Measurements from ENCODE around the gene NAGS. TPM values are rescaled to one million over a fixed set of nuclear protein-coding genes. Genes with fewer than 3 reads are reported as not detected.
A peak's percentile ranks its signal among the peaks of the same experiment; 100 is the strongest.

NAGS gene
- total and polyA plus RNA-seq, 10 of the 15 experiments (the other 5 are each of a cell fraction or from before 2014, with no cell fraction given): 0.11 to 1.6 (median 0.64) TPM; not detected in 1

DNA sequence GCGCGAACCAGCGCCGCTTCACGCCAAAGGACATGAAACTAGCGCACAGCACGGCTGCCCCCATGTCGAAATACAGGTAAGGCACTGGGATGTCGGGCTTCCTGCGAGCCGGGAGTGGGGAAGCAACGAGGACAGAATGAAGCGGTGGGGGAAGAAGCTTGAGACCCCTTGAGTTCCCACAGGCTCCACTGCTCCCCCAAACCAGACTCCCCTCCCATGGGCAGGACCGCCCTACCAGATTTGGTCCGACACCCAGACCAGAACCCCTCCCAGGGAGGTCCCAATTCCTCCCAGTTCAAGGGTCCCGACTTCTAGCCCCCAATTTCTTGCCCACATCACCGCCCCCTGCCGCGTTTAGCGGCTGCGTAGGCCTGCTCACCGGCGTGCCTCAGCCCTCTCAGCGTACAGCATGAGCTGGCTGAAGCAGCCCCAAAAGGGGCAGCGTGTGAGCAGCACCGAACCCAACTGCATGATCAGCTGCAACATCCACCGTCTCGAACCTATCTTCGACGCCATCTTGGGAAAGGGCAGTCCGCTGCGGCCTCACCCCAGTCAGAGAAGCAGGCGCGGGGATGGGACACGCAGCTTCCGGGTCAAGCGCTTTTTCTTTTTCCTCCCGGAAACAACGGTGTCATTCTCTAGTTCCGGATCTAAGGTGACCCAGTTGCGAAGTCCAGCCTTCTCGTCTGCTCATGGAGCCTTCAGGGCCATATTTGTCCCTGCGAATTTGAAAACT lies 10.2 kb downstream of the NAGS start, which contains the start of gene TMEM101:
TMEM101 (minus strand) TSS at position 527 of the 736 bp plus-strand sequence; CDS start at position 516, 11 bp downstream.
- peak; percentile 92 for FAIRE-seq
- TF ChIP-seq RB1 (IDR thresholded peaks at IDR 0.05; ENCODE audit: borderline replicate concordance) (peak; percentile 94; the same call in 1 of the 2 replicates), STAT1 (conservative IDR thresholded peaks at IDR 0.05) (peak; percentile 99), ZZZ3 (IDR thresholded peaks at IDR 0.05; ENCODE audit: control insufficient read depth, insufficient read length, low read depth) (peak; percentile 22), SKIL (IDR thresholded peaks at IDR 0.05; ENCODE audit: low read depth, poor library complexity, severe bottlenecking) (peak; percentile 48), DPF2 (IDR thresholded peaks at IDR 0.05) (no peak), TCF12 (IDR thresholded peaks at IDR 0.05; ENCODE audit: low read depth, low read length) (0 out of 2 replicates have a peak, but pooled peaks have one; percentile 43), BRCA1 (IDR thresholded peaks at IDR 0.05; ENCODE audit: low read depth, low read length) (no peak), POLR2A (IDR thresholded peaks at IDR 0.05; ENCODE audit: low read depth, low read length) (peak; percentile 90), NFIC (IDR thresholded peaks at IDR 0.05; ENCODE audit: low read depth, low read length) (no peak), USF2 (IDR thresholded peaks at IDR 0.05; ENCODE audit: borderline replicate concordance, low read depth, low read length) (no peak), ZNF217 (IDR thresholded peaks at IDR 0.05) (no peak), EED (IDR thresholded peaks at IDR 0.05; ENCODE audit: low read depth) (no peak)
- TF ChIP-seq, protein P1, sequence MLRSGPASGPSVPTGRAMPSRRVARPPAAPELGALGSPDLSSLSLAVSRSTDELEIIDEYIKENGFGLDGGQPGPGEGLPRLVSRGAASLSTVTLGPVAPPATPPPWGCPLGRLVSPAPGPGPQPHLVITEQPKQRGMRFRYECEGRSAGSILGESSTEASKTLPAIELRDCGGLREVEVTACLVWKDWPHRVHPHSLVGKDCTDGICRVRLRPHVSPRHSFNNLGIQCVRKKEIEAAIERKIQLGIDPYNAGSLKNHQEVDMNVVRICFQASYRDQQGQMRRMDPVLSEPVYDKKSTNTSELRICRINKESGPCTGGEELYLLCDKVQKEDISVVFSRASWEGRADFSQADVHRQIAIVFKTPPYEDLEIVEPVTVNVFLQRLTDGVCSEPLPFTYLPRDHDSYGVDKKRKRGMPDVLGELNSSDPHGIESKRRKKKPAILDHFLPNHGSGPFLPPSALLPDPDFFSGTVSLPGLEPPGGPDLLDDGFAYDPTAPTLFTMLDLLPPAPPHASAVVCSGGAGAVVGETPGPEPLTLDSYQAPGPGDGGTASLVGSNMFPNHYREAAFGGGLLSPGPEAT (IDR thresholded peaks at IDR 0.05; ENCODE audit: low read depth): peak; percentile 99
- TF ChIP-seq, protein P2, sequence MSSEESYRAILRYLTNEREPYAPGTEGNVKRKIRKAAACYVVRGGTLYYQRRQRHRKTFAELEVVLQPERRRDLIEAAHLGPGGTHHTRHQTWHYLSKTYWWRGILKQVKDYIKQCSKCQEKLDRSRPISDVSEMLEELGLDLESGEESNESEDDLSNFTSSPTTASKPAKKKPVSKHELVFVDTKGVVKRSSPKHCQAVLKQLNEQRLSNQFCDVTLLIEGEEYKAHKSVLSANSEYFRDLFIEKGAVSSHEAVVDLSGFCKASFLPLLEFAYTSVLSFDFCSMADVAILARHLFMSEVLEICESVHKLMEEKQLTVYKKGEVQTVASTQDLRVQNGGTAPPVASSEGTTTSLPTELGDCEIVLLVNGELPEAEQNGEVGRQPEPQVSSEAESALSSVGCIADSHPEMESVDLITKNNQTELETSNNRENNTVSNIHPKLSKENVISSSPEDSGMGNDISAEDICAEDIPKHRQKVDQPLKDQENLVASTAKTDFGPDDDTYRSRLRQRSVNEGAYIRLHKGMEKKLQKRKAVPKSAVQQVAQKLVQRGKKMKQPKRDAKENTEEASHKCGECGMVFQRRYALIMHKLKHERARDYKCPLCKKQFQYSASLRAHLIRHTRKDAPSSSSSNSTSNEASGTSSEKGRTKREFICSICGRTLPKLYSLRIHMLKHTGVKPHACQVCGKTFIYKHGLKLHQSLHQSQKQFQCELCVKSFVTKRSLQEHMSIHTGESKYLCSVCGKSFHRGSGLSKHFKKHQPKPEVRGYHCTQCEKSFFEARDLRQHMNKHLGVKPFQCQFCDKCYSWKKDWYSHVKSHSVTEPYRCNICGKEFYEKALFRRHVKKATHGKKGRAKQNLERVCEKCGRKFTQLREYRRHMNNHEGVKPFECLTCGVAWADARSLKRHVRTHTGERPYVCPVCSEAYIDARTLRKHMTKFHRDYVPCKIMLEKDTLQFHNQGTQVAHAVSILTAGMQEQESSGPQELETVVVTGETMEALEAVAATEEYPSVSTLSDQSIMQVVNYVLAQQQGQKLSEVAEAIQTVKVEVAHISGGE (CRISPR knock-in tag; IDR thresholded peaks at IDR 0.05): peak; percentile 94

More for the DNA sequence above, 10.2 kb downstream of the NAGS start, which contains the start of gene TMEM101:
- in situ Hi-C loops (cut with MboI) (loop anchor here (25.0 kb wide), 1 partner anchor 802 kb away; the partner anchor contains the start of gene TMEM106A), intact Hi-C loops (cut with micrococcal nuclease; ENCODE audit: unreplicated experiment) (no loop called here)
- BruUV-seq (replicated peaks): TSS peak; percentile 77
- peak within 1 kb of the TSS; percentile 85 for H3K27ac ChIP-seq (ENCODE audit: control insufficient read depth, insufficient read depth)
- SMC1A ChIA-PET (ENCODE audit: uncharacterized antibody, unreplicated experiment): interaction anchor here (0.9 kb wide), 1 partner anchor 94 kb away, joined by 3 read pairs; no protein-coding TSS in a partner anchor
- H3K4me1 ChIP-seq (ENCODE audit: control insufficient read depth, insufficient read depth, low read length): peaks cover 12% of the 10 kb centered on the region
- H2AFZ ChIP-seq (ENCODE audit: control insufficient read depth, low read depth, low read length): peak within 1 kb of the TSS; percentile 100
- H3K79me2 ChIP-seq (ENCODE audit: control insufficient read depth, insufficient read depth, low read length): peaks cover 8% of the 10 kb centered on the region
- H3K36me3 ChIP-seq (ENCODE audit: control insufficient read depth in 2 of 2, insufficient read depth in 2 of 2, low read length in 1 of 2): no peaks in the 10 kb centered on the region
- CTCF ChIA-PET: interaction anchor here (0.6 to 1.5 kb wide), 7 partner anchors 13 to 531 kb away, joined by 3 to 4 read pairs (median 3); partner anchors contain the start of gene DHX8
- H3K4me3 ChIP-seq: peak within 1 kb of the TSS; percentile 99
- DNase-seq (ENCODE audit: low read depth, low spot score) (peak; percentile 74), ATAC-seq (peak; percentile 98)
- H3K9me3 ChIP-seq (replicated peaks; ENCODE audit: control insufficient read depth, insufficient read depth, low read length): no peaks in the 10 kb centered on the region
- no peaks in the 10 kb centered on the region for H3K27me3 ChIP-seq (replicated peaks in 1 of 2; ENCODE audit: control insufficient read depth in 2 of 2, insufficient read depth in 2 of 2, low read length in 1 of 2)
- WGBS (ENCODE audit: insufficient coverage, insufficient replicate concordance, low lambda C conversion rate, missing lambda C conversion rate): under 1% methylated on average over 43 of the region's 43 CpGs
- peak within 1 kb of the TSS; percentile 96 for H3K9ac ChIP-seq (ENCODE audit: control insufficient read depth, insufficient read depth, low read length)
- RAD21 ChIA-PET (ENCODE audit: unreplicated experiment): no interaction called here
- POLR2A ChIA-PET: interaction anchor here (0.8 kb wide), 1 partner anchor 13 kb away, joined by 3 read pairs; no protein-coding TSS in a partner anchor
- H4K20me1 ChIP-seq (ENCODE audit: control insufficient read depth, insufficient read depth): no peaks in the 10 kb centered on the region
- peak within 1 kb of the TSS; percentile 98 for H3K4me2 ChIP-seq (ENCODE audit: control insufficient read depth, insufficient read depth)

Measured in GM12878 (cell line).